ENCODE measurements around the gene LZTS2. TPM values are rescaled to one million over a fixed set of nuclear protein-coding genes. Genes with fewer than 3 reads are reported as not detected.
"Not testable (repeated sequence)": the region's sequence is repeated elsewhere in the genome, so short reads cannot be mapped to it uniquely, and the experiment has no call there.

Gene LZTS2
- total RNA-seq, 1 donor from 2014 or later, result 83.2 TPM

- Mint-ChIP-seq H3K27me3 (peaks cover 75% of the 10 kb centered on the region), H3K4me3 (ENCODE audit: low read depth) (no peak overlapping the region), H3K36me3 (ENCODE audit: insufficient read depth) (no peaks in the 10 kb centered on the region), H3K9me3 (ENCODE audit: low read depth) (no peaks in the 10 kb centered on the region), H3K27ac (no peak overlapping the region), H3K4me1 (ENCODE audit: low read depth) (peaks cover 22% of the 10 kb centered on the region)
- no peak for TF ChIP-seq CTCF (IDR thresholded peaks at IDR 0.05; ENCODE audit: unreplicated experiment)
- DNase-seq (ENCODE audit: low spot score, unreplicated experiment), result no peak
Observed at GRCh38 chr10:101033276-101033675, 33.7 kb downstream of the LZTS2 start.

GRCh38 chr10:101034404-101034803 is 34.8 kb downstream of the LZTS2 start:
- peaks cover 21% of the 10 kb centered on the region for H3K4me1 Mint-ChIP-seq (ENCODE audit: low read depth)
- peaks cover 73% of the 10 kb centered on the region for H3K27me3 Mint-ChIP-seq
- H3K36me3 Mint-ChIP-seq (ENCODE audit: insufficient read depth); H3K4me3 Mint-ChIP-seq (ENCODE audit: low read depth); H3K9me3 Mint-ChIP-seq (ENCODE audit: low read depth); H3K27ac Mint-ChIP-seq; DNase-seq (ENCODE audit: low spot score, unreplicated experiment): not testable (repeated sequence)

GRCh38 chr10:101035314-101035713 is 35.7 kb downstream of the LZTS2 start:
- H3K36me3 Mint-ChIP-seq (ENCODE audit: insufficient read depth), result no peaks in the 10 kb centered on the region
- peaks cover 77% of the 10 kb centered on the region for H3K27me3 Mint-ChIP-seq
- H3K27ac Mint-ChIP-seq, result no peak overlapping the region

GRCh38 chr10:101035916-101036702 is 36.5 kb downstream of the LZTS2 start:
- Mint-ChIP-seq H3K4me3 (ENCODE audit: low read depth) (no peak overlapping the region), H3K27me3 (peaks cover 79% of the 10 kb centered on the region)
- DNase-seq (ENCODE audit: low spot score, unreplicated experiment), result no peak

More at GRCh38 chr10:101035314-101035713, 35.7 kb downstream of the LZTS2 start:
- H3K4me1 Mint-ChIP-seq (ENCODE audit: low read depth), result peaks cover 18% of the 10 kb centered on the region
- no peak for TF ChIP-seq CTCF (IDR thresholded peaks at IDR 0.05; ENCODE audit: unreplicated experiment)
- no peak overlapping the region for H3K4me3 Mint-ChIP-seq (ENCODE audit: low read depth)
- no peak for DNase-seq (ENCODE audit: low spot score, unreplicated experiment)
- no peaks in the 10 kb centered on the region for H3K9me3 Mint-ChIP-seq (ENCODE audit: low read depth)

GRCh38 chr10:101036726-101037125 is 37.1 kb downstream of the LZTS2 start:
- H3K27me3 Mint-ChIP-seq, result peaks cover 75% of the 10 kb centered on the region
- no peak overlapping the region for H3K27ac Mint-ChIP-seq
- DNase-seq (ENCODE audit: low spot score, unreplicated experiment), result no peak
- no peaks in the 10 kb centered on the region for H3K9me3 Mint-ChIP-seq (ENCODE audit: low read depth)
- TF ChIP-seq CTCF (IDR thresholded peaks at IDR 0.05; ENCODE audit: unreplicated experiment), result no peak
- H3K4me1 Mint-ChIP-seq (ENCODE audit: low read depth), result peaks cover 13% of the 10 kb centered on the region
- no peak overlapping the region for H3K4me3 Mint-ChIP-seq (ENCODE audit: low read depth)
- no peaks in the 10 kb centered on the region for H3K36me3 Mint-ChIP-seq (ENCODE audit: insufficient read depth)

More at GRCh38 chr10:101035916-101036702, 36.5 kb downstream of the LZTS2 start:
- Mint-ChIP-seq H3K27ac (no peak overlapping the region), H3K36me3 (ENCODE audit: insufficient read depth) (no peaks in the 10 kb centered on the region), H3K4me1 (ENCODE audit: low read depth) (peaks cover 18% of the 10 kb centered on the region), H3K9me3 (ENCODE audit: low read depth) (no peaks in the 10 kb centered on the region)
- TF ChIP-seq CTCF (IDR thresholded peaks at IDR 0.05; ENCODE audit: unreplicated experiment), result no peak

- no peaks in the 10 kb centered on the region for H3K36me3 Mint-ChIP-seq (ENCODE audit: insufficient read depth)
- peaks cover 64% of the 10 kb centered on the region for H3K27me3 Mint-ChIP-seq
- no peaks in the 10 kb centered on the region for H3K9me3 Mint-ChIP-seq (ENCODE audit: low read depth)
- DNase-seq (ENCODE audit: low spot score, unreplicated experiment), result no peak
- no peak overlapping the region for H3K4me3 Mint-ChIP-seq (ENCODE audit: low read depth)
- peaks cover 15% of the 10 kb centered on the region for H3K4me1 Mint-ChIP-seq (ENCODE audit: low read depth)
- H3K27ac Mint-ChIP-seq, result no peak overlapping the region
- TF ChIP-seq CTCF (IDR thresholded peaks at IDR 0.05; ENCODE audit: unreplicated experiment), result peak; percentile 18
Observed at GRCh38 chr10:101038484-101038883, 38.9 kb downstream of the LZTS2 start.
